Measurements from ENCODE around the gene ARHGEF4. TPM values are rescaled to one million over a fixed set of nuclear protein-coding genes. Genes with fewer than 3 reads are reported as not detected.

The ARHGEF4 gene
- total RNA-seq, 2 experiments from 2014 or later = 0.30 to 0.41 TPM

GRCh38 chr2:130917006-130917688, 80.4 kb downstream of the ARHGEF4 start:
- no peak overlapping the region for H3K4me3 Mint-ChIP-seq
- CTCF ChIA-PET = no interaction called here
- no peak for DNase-seq
- no peak overlapping the region for H3K27ac Mint-ChIP-seq
- no peak for ATAC-seq
- no peaks in the 10 kb centered on the region for H3K36me3 Mint-ChIP-seq
- H3K9me3 Mint-ChIP-seq (ENCODE audit: low read depth) = no peaks in the 10 kb centered on the region
- H3K4me1 Mint-ChIP-seq = no peaks in the 10 kb centered on the region
- peaks cover 26% of the 10 kb centered on the region for H3K27me3 Mint-ChIP-seq

DNA sequence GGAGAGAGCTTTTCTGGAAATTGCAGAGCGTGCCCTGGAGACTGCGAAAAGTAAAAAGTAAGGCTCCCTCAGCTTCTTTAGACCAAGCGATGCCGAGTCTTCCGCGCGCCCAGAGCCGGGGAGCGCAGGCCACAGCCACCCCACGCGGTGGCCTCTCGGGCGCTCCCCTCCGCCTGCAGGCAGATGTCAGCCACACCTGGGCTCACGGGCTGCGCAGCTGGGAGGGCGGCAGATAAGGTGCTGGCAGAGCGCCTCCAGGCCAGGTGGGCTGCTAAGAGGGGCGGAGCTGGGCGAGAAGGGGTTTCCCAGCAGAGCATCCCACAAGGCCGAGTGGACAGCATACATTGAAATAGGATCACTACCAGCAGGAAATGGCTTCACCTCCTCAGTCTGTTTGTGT, 81.7 kb downstream of the ARHGEF4 start:
- H3K36me3 Mint-ChIP-seq = no peaks in the 10 kb centered on the region
- H3K27me3 Mint-ChIP-seq = peaks cover 26% of the 10 kb centered on the region
- DNase-seq (no peak), ATAC-seq (no peak)
- H3K9me3 Mint-ChIP-seq (ENCODE audit: low read depth) = no peaks in the 10 kb centered on the region
- no peaks in the 10 kb centered on the region for H3K4me1 Mint-ChIP-seq
- no peak overlapping the region for H3K27ac Mint-ChIP-seq
- CTCF ChIA-PET = interaction anchor here (0.7 kb wide), 1 partner anchor 121 kb away, joined by 3 read pairs; no protein-coding TSS in a partner anchor
- no peak overlapping the region for H3K4me3 Mint-ChIP-seq

GRCh38 chr2:130920415-130921163, 83.9 kb downstream of the ARHGEF4 start:
- H3K4me3 Mint-ChIP-seq = no peak overlapping the region
- peaks cover 23% of the 10 kb centered on the region for H3K27me3 Mint-ChIP-seq
- no peaks in the 10 kb centered on the region for H3K36me3 Mint-ChIP-seq
- no peaks in the 10 kb centered on the region for H3K4me1 Mint-ChIP-seq
- peak; percentile 59 for DNase-seq
- H3K27ac Mint-ChIP-seq = no peak overlapping the region
- CTCF ChIA-PET = interaction anchor here (0.9 to 1.9 kb wide), 9 partner anchors 9 to 125 kb away, joined by 3 to 10 read pairs (median 4); no protein-coding TSS in a partner anchor
- no peaks in the 10 kb centered on the region for H3K9me3 Mint-ChIP-seq (ENCODE audit: low read depth)
- ATAC-seq = no peak

GRCh38 chr2:130921164-130921476, 84.4 kb downstream of the ARHGEF4 start:
- peaks cover 24% of the 10 kb centered on the region for H3K27me3 Mint-ChIP-seq
- ATAC-seq = no peak

GRCh38 chr2:130922417-130922816, 85.7 kb downstream of the ARHGEF4 start:
- Mint-ChIP-seq H3K36me3 (no peaks in the 10 kb centered on the region), H3K9me3 (ENCODE audit: low read depth) (no peaks in the 10 kb centered on the region), H3K4me1 (no peaks in the 10 kb centered on the region), H3K27me3 (peaks cover 23% of the 10 kb centered on the region), H3K27ac (no peak overlapping the region), H3K4me3 (no peak overlapping the region)
- CTCF ChIA-PET = interaction anchor here (1.8 kb wide), 1 partner anchor 125 kb away, joined by 11 read pairs; no protein-coding TSS in a partner anchor
- ATAC-seq = no peak
- DNase-seq = no peak

More at GRCh38 chr2:130921164-130921476, 84.4 kb downstream of the ARHGEF4 start:
- CTCF ChIA-PET = interaction anchor here (0.9 to 1.9 kb wide), 10 partner anchors 8 to 126 kb away, joined by 3 to 11 read pairs (median 4); no protein-coding TSS in a partner anchor
- no peaks in the 10 kb centered on the region for H3K36me3 Mint-ChIP-seq
- no peak for DNase-seq
- no peaks in the 10 kb centered on the region for H3K9me3 Mint-ChIP-seq (ENCODE audit: low read depth)
- no peak overlapping the region for H3K4me3 Mint-ChIP-seq
- no peaks in the 10 kb centered on the region for H3K4me1 Mint-ChIP-seq
- no peak overlapping the region for H3K27ac Mint-ChIP-seq

- ATAC-seq (no peak), DNase-seq (no peak)
- Mint-ChIP-seq H3K27ac (no peak overlapping the region), H3K27me3 (peaks cover 34% of the 10 kb centered on the region), H3K4me3 (no peak overlapping the region), H3K9me3 (ENCODE audit: low read depth) (no peaks in the 10 kb centered on the region), H3K36me3 (no peaks in the 10 kb centered on the region), H3K4me1 (no peaks in the 10 kb centered on the region)
- CTCF ChIA-PET = interaction anchor here (1.5 kb wide), 1 partner anchor 8 kb away, joined by 6 read pairs; no protein-coding TSS in a partner anchor
Measured at GRCh38 chr2:130928385-130928784, 91.7 kb downstream of the ARHGEF4 start.

GRCh38 chr2:130930740-130931659, 94.3 kb downstream of the ARHGEF4 start:
- no peaks in the 10 kb centered on the region for H3K9me3 Mint-ChIP-seq (ENCODE audit: low read depth)
- no peak overlapping the region for H3K4me3 Mint-ChIP-seq
- no peak for ATAC-seq
- no peaks in the 10 kb centered on the region for H3K4me1 Mint-ChIP-seq
- CTCF ChIA-PET = no interaction called here
- H3K36me3 Mint-ChIP-seq = no peaks in the 10 kb centered on the region
- no peak for DNase-seq
- no peak overlapping the region for H3K27ac Mint-ChIP-seq
- H3K27me3 Mint-ChIP-seq = peaks cover 46% of the 10 kb centered on the region

GRCh38 chr2:130933501-130933900, 96.8 kb downstream of the ARHGEF4 start:
- no peaks in the 10 kb centered on the region for H3K4me1 Mint-ChIP-seq
- peaks cover 4% of the 10 kb centered on the region for H3K36me3 Mint-ChIP-seq

GRCh38 chr2:130936451-130936850, 99.7 kb downstream of the ARHGEF4 start:
- CTCF ChIA-PET = no interaction called here
- H3K36me3 Mint-ChIP-seq = peaks cover 4% of the 10 kb centered on the region
- H3K4me3 Mint-ChIP-seq = no peak overlapping the region
- DNase-seq = no peak
- peaks cover 4% of the 10 kb centered on the region for H3K9me3 Mint-ChIP-seq (ENCODE audit: low read depth)
- H3K27ac Mint-ChIP-seq = no peak overlapping the region
- no peaks in the 10 kb centered on the region for H3K4me1 Mint-ChIP-seq
- ATAC-seq = no peak
- peaks cover 25% of the 10 kb centered on the region for H3K27me3 Mint-ChIP-seq

More at GRCh38 chr2:130933501-130933900, 96.8 kb downstream of the ARHGEF4 start:
- H3K4me3 Mint-ChIP-seq = no peak overlapping the region
- H3K27me3 Mint-ChIP-seq = peaks cover 31% of the 10 kb centered on the region
- peaks cover 4% of the 10 kb centered on the region for H3K9me3 Mint-ChIP-seq (ENCODE audit: low read depth)
- DNase-seq (no peak), ATAC-seq (no peak)
- CTCF ChIA-PET = interaction anchor here (1.3 kb wide), 1 partner anchor 136 kb away, joined by 3 read pairs; no protein-coding TSS in a partner anchor
- no peak overlapping the region for H3K27ac Mint-ChIP-seq

DNA sequence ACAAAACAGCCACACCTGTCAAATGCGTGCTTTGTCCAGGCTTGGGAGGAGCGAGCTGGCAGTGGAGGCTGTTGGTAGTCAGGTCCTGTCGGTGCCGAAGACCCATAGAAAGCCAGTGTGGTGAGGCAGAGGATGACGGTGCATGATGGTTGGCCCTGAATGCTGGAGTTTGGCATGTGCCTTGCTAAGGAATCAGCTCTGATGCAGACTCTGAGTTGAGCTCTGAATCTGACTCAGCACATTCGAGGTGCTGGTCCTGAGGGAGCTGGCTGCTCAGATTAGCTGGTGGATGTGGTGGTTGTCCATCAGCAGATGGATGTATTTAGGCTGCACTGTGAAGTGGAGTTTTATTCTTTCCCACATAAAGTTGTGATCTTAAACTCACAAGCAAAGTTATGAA, 111.3 kb downstream of the ARHGEF4 start:
- H3K27me3 Mint-ChIP-seq = peaks cover 7% of the 10 kb centered on the region
- DNase-seq = no peak
- H3K9me3 Mint-ChIP-seq (ENCODE audit: low read depth) = peaks cover 9% of the 10 kb centered on the region
- peaks cover 2% of the 10 kb centered on the region for H3K36me3 Mint-ChIP-seq
- no peak overlapping the region for H3K27ac Mint-ChIP-seq
- no peak overlapping the region for H3K4me3 Mint-ChIP-seq
- peaks cover 7% of the 10 kb centered on the region for H3K4me1 Mint-ChIP-seq
- no peak for ATAC-seq
- CTCF ChIA-PET = no interaction called here

DNA sequence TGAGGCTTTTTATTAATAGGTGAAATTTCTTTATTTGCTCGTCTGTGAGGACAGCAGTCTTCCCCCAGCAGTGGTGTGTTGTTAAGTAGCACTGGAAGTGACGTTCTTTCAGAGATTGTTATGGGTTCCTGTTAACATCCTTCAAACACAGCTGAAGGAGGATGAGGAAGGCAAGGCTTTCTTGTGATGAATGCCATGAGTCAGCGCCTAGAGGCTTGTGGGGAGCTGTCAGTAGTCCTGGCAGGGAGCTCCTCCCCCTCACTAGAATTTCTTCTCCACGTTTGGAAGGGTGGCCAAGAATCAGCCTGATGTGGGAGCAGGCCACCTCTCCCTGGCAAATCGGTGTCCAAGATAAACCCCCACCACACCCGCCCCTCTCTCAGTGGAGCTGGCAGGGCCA, 113.2 kb downstream of the ARHGEF4 start:
- DNase-seq = no peak
- Mint-ChIP-seq H3K27ac (no peak overlapping the region), H3K4me1 (peaks cover 7% of the 10 kb centered on the region), H3K4me3 (no peak overlapping the region), H3K9me3 (ENCODE audit: low read depth) (peaks cover 11% of the 10 kb centered on the region), H3K36me3 (peaks cover 7% of the 10 kb centered on the region), H3K27me3 (peaks cover 7% of the 10 kb centered on the region)
- CTCF ChIA-PET = no interaction called here
- no peak for ATAC-seq

- peaks cover 7% of the 10 kb centered on the region for H3K4me1 Mint-ChIP-seq
- peaks cover 13% of the 10 kb centered on the region for H3K27me3 Mint-ChIP-seq
- peaks cover 12% of the 10 kb centered on the region for H3K9me3 Mint-ChIP-seq (ENCODE audit: low read depth)
- CTCF ChIA-PET = no interaction called here
- DNase-seq = no peak
- no peak for ATAC-seq
- H3K27ac Mint-ChIP-seq = no peak overlapping the region
- H3K36me3 Mint-ChIP-seq = peaks cover 5% of the 10 kb centered on the region
- no peak overlapping the region for H3K4me3 Mint-ChIP-seq
Measured at GRCh38 chr2:130951018-130951417, 114.3 kb downstream of the ARHGEF4 start.

GRCh38 chr2:130954873-130955272, 118.2 kb downstream of the ARHGEF4 start:
- Mint-ChIP-seq H3K36me3 (peaks cover 5% of the 10 kb centered on the region), H3K27me3 (peaks cover 34% of the 10 kb centered on the region), H3K4me1 (peaks cover 7% of the 10 kb centered on the region), H3K27ac (no peak overlapping the region), H3K4me3 (no peak overlapping the region), H3K9me3 (ENCODE audit: low read depth) (peaks cover 12% of the 10 kb centered on the region)
- CTCF ChIA-PET = no interaction called here
- DNase-seq = no peak
- no peak for ATAC-seq

Data from activated CD8-positive, alpha-beta memory T cell treated with anti-CD3 and anti-CD28 coated beads, Interleukin-2, amount 10 ng/mL, durations not matched to agents 7 days and 5 days (primary cell).